Measurements from ENCODE around the gene CIT. TPM values are rescaled to one million over a fixed set of nuclear protein-coding genes. Genes with fewer than 3 reads are reported as not detected.

Gene CIT
- total and polyA plus RNA-seq, 9 of the 15 experiments (the other 6 are each of a cell fraction or from before 2014, with no cell fraction given) = 1.1 to 46.7 (median 21.3) TPM

- TF ChIP-seq, protein P1, sequence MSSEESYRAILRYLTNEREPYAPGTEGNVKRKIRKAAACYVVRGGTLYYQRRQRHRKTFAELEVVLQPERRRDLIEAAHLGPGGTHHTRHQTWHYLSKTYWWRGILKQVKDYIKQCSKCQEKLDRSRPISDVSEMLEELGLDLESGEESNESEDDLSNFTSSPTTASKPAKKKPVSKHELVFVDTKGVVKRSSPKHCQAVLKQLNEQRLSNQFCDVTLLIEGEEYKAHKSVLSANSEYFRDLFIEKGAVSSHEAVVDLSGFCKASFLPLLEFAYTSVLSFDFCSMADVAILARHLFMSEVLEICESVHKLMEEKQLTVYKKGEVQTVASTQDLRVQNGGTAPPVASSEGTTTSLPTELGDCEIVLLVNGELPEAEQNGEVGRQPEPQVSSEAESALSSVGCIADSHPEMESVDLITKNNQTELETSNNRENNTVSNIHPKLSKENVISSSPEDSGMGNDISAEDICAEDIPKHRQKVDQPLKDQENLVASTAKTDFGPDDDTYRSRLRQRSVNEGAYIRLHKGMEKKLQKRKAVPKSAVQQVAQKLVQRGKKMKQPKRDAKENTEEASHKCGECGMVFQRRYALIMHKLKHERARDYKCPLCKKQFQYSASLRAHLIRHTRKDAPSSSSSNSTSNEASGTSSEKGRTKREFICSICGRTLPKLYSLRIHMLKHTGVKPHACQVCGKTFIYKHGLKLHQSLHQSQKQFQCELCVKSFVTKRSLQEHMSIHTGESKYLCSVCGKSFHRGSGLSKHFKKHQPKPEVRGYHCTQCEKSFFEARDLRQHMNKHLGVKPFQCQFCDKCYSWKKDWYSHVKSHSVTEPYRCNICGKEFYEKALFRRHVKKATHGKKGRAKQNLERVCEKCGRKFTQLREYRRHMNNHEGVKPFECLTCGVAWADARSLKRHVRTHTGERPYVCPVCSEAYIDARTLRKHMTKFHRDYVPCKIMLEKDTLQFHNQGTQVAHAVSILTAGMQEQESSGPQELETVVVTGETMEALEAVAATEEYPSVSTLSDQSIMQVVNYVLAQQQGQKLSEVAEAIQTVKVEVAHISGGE (CRISPR knock-in tag; IDR thresholded peaks at IDR 0.05) = no peak
- TF ChIP-seq NFE2L1 (tag; IDR thresholded peaks at IDR 0.05; ENCODE audit: borderline replicate concordance, low read depth) (no peak), MAZ (CRISPR knock-in tag; conservative IDR thresholded peaks at IDR 0.05 in 1 of 2, IDR thresholded peaks at IDR 0.05 in 1 of 2) (peak in 1 of 2 experiments; percentile 62; a peak in 2 of 4 replicates), RCOR1 (IDR thresholded peaks at IDR 0.05; ENCODE audit: borderline replicate concordance in 1 of 2, low read depth in 2 of 2, low read length in 2 of 2) (peak in 1 of 2 experiments; percentile 60; a peak in 2 of 4 replicates)
Measured at GRCh38 chr12:119902084-119902509, 25.0 kb upstream of the CIT start (continued).

- intact Hi-C loops (cut with micrococcal nuclease) = loop anchor here (1.0 to 10.0 kb wide), 2 partner anchors 206 to 237 kb away; partner anchors contain the start of gene PRKAB1
- no peak overlapping the region for H3K9ac ChIP-seq (ENCODE audit: insufficient read depth in 1 of 2, low read depth in 2 of 2, low read length in 2 of 2)
- CTCF ChIA-PET (ENCODE audit: low intra/inter-chr PET ratio) = no interaction called here
- no peaks in the 10 kb centered on the region for H3K36me3 ChIP-seq (ENCODE audit: control insufficient read depth, insufficient read depth, low read length)
- H4K20me1 ChIP-seq (replicated peaks; ENCODE audit: control insufficient read depth, insufficient read depth, low read length) = no peaks in the 10 kb centered on the region
- no peaks in the 10 kb centered on the region for H3K9me1 ChIP-seq (ENCODE audit: control insufficient read depth, insufficient read depth, low read length)
- in situ Hi-C loops (cut with MboI) = no loop called here
- no peak overlapping the region for H3K4me3 ChIP-seq
- peaks cover 0 to 4% of the 10 kb centered on the region in 2 experiments; a peak in 1 of 5 replicates for H3K27me3 ChIP-seq (ENCODE audit: control insufficient read depth in 2 of 2, insufficient read depth in 2 of 2, low read length in 2 of 2)
- 45% methylated on average over 2 of the region's 2 CpGs for WGBS (ENCODE audit: insufficient coverage, low coverage, missing lambda C conversion rate)
- H3K4me2 ChIP-seq (ENCODE audit: insufficient read depth, low read length) = no peak overlapping the region
- H3K9me3 ChIP-seq (replicated peaks; ENCODE audit: control insufficient read depth, insufficient read depth, low read depth, low read length) = no peaks in the 10 kb centered on the region
- FAIRE-seq = no peak
- no peak overlapping the region for H3K27ac ChIP-seq (ENCODE audit: extremely low read depth, low read depth, low read length)
- no peaks in the 10 kb centered on the region for H3K79me2 ChIP-seq (ENCODE audit: control insufficient read depth, insufficient read depth, low read length)
- BruUV-seq (replicated peaks) = no TSS peak
- DNase-seq (ENCODE audit: extremely low read depth in 1 of 4, low spot score in 3 of 4) = no peak
- POLR2A ChIA-PET = no interaction called here
- H3K4me1 ChIP-seq (replicated peaks in 1 of 2; ENCODE audit: control insufficient read depth in 2 of 2, insufficient read depth in 2 of 2, low read length in 2 of 2) = peaks cover 0 to 5% of the 10 kb centered on the region in 2 experiments; a peak in 3 of 5 replicates
- ATAC-seq = no peak
- H2AFZ ChIP-seq (ENCODE audit: low read depth, low read length) = peak overlapping the region; percentile 58; the same call in 1 of the 2 replicates
- TF ChIP-seq FOXJ2 (tag; IDR thresholded peaks at IDR 0.05) (no peak), ZNF707 (CRISPR knock-in tag; conservative IDR thresholded peaks at IDR 0.05) (no peak), ZBTB7A (IDR thresholded peaks at IDR 0.05; ENCODE audit: borderline replicate concordance, control insufficient read depth, low read depth, low read length) (no peak), FOXP1 (CRISPR knock-in tag; IDR thresholded peaks at IDR 0.05) (no peak), SAP30 (IDR thresholded peaks at IDR 0.05; ENCODE audit: borderline replicate concordance, insufficient read depth, low read depth, low read length, poor library complexity, severe bottlenecking) (no peak), HDAC1 (IDR thresholded peaks at IDR 0.05) (no peak), DDX20 (tag; IDR thresholded peaks at IDR 0.05; ENCODE audit: low read depth) (no peak), ETS2 (tag; IDR thresholded peaks at IDR 0.05; ENCODE audit: borderline replicate concordance, poor library complexity, severe bottlenecking) (no peak), CREB3L1 (IDR thresholded peaks at IDR 0.05; ENCODE audit: borderline replicate concordance, low read depth) (no peak), GTF2E2 (tag; IDR thresholded peaks at IDR 0.05) (no peak), MECOM (CRISPR knock-in tag; IDR thresholded peaks at IDR 0.05) (no peak)
Measured at GRCh38 chr12:119901670-119902069, 24.6 kb upstream of the CIT start.

Data from K562 (cell line).